HG02763 (cell line): ENCODE results near the gene OBP2A.

Experiments
- ATAC-seq: cut with Tn5 transposase; IDR thresholded peaks from one replicate; pipeline ENCODE4 v1.9.1; 2021; ENCODE audit warnings: mild to moderate bottlenecking, moderate library complexity; ENCODE audit not compliant: unreplicated experiment

Gene OBP2A

DNA sequence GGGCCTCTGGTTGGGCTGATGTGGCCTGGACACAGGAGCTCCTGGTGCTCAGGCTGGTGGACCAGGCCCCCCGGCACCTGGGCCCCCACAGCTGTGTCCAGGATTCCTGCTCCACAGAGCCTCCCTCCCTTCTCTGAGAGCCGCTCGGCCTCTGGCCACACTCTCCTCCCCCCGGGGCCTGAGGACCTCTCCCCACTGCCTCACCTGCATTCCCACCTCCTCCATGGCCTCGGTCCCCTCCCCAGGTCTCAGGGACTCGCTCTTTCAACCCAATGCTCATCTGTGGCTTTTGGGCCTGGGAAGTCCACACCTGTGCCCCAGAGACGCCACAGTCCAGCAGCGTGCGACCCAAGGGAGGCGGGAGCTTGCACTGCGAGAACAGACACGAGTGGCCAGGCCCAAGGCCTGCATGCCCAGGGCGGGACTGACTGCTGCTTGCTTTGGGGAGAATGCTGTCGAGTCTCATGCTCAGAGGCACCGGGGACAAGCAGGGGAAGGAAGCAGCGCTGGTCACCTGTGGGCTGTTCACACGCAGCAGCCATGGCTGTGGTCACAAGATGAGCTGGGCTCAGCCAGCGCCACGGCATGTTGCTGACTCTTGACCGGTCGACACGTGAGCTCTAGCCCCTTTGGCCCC, 30.2 kb downstream of the OBP2A start:
- no peak for ATAC-seq

GRCh38 chr9:135577256-135577655, 31.3 kb downstream of the OBP2A start:
- no peak for ATAC-seq

DNA sequence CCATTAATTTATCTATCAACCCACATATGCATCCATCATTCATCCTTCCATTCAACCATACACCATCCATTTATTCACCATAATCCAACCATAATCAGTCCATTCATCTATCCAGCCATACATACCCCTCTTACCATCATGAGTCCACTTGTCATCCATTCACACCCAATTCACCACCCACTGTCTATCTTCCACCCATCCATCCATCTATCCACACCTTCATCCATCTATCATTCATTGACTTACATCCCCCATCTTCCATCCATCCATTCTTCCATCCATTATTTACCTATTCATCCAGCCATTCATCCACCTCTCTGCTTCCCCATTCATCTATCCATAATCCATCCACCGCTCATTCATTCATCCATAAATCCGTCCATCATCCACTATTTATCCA, 33.4 kb downstream of the OBP2A start:
- no peak for ATAC-seq

GRCh38 chr9:135579889-135580660, 34.1 kb downstream of the OBP2A start:
- no peak for ATAC-seq

- ATAC-seq, result no peak
Observed at GRCh38 chr9:135580664-135581380, 34.9 kb downstream of the OBP2A start.

DNA sequence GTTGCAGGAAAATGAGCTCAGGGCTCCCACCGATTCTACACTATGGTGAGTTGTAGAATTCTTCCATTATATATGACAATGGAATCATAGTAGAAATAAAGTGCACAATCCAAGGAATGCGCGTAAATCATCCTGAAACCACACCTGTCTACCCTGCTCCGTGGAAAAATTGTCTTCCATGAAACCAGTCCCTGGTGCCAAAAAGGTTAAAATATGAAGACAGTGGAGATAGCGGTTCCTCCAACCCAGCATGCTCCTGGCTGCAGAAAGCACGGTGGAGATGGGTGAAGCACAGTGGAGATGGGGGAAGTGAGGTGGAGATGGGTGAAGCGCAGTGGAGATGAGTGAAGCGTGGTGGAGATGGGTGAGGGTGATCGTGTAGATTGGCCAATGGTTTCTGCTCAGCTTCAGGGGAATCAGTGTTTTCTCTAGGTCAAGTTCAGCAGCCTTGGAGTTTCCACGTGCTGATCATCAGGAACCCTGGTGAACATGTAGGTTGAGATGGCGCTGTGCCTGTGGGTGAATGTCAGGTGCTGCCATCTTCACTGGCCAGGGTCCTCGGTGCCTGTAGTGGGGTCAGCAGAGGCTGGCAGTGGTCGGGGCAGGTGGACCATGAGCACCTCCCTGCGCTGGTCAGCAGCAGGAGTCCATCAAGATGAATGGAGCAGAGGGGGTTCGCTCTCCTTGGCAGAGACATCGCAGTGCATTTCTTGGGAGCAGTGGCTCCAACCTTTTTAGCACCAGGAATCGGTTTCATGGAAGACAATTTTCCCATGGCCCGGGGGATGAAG, 35.9 kb downstream of the OBP2A start:
- no peak for ATAC-seq

DNA sequence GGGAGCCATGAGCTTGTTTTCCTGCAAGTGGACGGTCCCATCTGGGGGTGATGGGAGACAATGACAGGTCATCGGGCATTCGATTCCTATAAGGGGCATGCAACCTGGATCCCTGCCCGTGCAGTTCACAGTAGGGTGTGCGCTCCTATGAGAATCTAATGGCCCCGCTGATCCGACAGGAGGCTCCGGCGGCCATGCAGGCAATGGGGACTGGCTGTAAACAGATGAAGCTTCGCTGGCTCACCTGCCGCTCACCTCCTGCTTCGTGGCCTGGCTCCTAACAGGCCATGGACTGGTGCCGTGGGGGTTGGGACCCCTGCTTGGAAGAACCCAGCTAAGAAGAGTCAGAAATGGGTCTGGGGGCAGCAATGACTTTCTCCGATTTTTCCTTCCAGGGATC, 36.6 kb downstream of the OBP2A start:
- no peak for ATAC-seq

GRCh38 chr9:135582966-135583687, 37.2 kb downstream of the OBP2A start:
- no peak for ATAC-seq

- ATAC-seq, result no peak
Observed at GRCh38 chr9:135583688-135584011, 37.7 kb downstream of the OBP2A start.

DNA sequence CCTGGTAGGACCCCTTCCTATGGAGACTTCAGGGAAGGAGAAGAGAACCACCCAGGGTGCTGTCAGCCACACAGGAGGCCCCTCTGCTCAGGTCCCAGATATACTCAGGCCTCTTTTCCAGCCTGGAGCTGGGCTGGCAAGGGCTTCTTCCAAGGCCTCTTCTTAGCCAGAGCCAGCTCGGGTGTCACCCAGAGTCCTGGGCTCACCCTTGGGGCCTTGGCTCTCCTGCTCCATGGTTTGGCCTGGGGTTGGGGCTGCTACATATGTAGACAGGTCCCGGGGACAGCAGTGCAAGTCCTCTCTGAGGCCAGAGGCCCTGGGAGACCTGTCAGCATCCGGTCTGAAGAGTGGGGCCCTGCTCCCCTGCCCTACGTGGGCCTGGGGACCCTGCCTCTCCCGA, 38.4 kb downstream of the OBP2A start:
- ATAC-seq, result no peak

DNA sequence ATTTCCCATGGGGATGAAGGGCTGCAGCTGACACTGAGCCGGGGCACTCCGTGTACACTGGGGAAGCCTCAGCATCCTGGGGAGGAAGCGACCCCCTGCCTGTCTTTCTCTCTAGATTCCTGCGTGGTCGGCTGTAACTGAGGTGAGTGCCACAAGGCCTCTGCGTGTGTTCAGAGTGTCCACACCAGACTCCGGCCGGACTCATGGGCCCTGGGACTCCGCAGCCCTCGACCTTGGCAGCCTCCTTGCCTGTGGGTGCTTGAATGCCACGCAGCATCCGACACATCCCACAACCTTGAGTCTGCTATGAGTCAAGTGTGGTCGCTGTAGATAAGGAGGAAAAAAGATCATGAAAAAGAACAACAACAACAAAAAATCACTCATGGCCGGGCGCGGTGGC, 39.0 kb downstream of the OBP2A start:
- ATAC-seq, result no peak

GRCh38 chr9:135586601-135587109, 40.7 kb downstream of the OBP2A start:
- ATAC-seq, result no peak

DNA sequence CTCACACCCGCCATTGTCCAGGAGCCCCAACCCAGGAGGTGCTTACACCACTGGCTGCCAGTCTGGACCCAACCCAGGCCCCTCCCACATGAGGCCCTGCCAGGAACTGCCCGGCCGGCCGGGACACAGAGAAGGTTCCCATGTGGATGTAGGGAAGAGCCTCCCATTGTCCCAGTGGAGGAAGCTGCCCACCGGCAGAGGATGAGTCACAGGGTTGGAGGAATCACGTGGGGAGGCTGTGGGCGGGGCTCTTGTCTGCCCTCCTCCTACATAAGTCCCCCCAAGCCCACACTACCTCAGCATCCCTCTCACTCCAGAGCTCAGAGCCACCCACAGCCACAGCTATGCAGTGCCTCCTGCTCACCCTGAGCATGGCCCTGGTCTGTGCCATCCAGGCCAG, 41.7 kb downstream of the OBP2A start:
- no peak for ATAC-seq

DNA sequence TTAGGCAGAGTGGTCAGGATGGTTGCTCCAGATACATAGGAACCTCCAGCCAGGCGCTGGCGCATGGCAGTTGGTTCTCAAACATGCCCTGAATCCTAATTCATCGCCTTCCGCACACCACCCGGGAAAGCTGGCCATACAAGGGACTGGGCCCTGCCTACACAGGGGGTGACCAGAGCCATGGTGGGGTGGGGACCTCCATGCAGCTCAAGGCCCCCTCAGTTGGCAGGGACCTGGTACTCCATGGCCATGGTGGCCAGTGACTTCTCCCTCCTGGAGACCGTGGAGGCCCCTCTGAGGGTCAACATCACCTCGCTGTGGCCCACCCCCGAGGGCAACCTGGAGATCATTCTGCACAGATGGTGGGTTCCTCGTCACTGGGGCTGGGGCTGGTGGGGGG, 42.4 kb downstream of the OBP2A start:
- ATAC-seq, result no peak

DNA sequence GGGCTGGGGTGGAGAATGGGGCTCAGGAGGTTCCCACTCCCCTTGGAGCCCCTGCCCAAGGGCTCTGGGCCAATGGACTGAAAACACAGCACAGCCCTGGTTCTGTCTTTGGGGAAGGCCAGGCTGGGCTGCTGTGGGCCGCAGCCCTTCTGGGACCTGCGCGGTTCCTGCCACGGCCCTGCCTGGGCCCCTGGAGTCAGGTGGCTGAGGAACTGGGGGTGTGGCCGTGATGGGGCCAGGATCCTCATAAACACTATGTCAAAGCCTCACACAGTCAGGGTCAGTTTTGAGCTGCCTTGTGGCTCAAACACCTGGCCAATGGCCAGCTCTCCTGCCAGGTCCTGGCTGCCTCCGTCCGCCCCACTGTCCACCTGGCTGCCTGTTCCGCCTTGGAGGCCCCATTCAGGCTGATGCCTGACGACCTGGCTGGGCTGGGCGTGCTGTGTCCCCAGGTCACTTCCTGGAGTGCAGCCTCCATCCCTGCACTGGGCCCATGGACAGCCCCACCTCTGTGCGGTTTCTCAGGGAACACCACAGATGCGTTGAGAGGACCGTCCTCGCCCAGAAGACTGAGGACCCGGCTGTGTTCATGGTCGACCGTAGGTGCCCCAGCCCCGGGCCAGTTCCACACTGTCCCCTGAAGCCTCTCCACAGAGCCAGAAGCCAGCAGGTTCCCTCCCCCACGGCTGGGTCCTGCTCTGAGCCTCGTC, 43.1 kb downstream of the OBP2A start:
- no peak for ATAC-seq

GRCh38 chr9:135589596-135590485, 43.9 kb downstream of the OBP2A start:
- ATAC-seq, result no peak

- no peak for ATAC-seq
Observed at GRCh38 chr9:135590486-135591079, 44.7 kb downstream of the OBP2A start.

DNA sequence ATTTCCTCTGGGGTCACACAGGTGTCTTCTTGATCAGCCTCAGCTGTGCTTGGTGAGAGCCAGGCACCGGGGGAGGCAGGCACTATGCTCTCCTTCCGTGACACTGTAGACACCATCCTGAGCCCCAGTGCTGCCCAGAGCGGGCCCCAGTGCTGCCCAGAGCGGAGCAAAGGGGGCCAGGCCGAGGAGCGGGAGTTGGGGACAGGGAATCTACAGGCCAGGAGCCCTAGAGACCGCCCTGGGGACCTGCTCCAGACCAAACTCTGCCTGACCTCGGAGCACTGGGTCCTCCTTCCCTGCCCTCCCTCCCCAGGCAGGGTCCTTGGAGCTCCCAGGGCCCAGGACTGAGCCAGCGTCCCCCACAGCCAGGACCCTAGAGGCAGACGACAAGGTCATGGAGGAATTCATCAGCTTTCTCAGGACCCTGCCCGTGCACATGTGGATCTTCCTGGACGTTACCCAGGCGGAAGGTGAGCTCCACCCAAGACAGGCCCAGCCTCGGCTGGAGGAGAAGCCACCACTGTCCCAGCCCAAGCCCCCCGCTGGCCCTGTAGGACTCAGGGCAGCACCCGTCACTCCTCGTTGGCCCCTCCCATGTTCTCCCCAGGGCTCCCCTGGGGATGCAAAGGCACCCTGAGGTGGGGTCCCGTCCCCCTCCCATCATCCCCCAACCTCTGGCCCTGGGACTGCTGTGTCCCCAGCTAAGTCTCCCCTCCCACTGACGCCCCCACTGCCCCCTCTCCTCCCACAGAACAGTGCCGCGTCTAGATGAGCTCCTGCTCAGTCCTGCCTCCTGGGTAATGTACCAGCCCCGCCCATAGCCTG, 45.8 kb downstream of the OBP2A start:
- no peak for ATAC-seq
